HepG2 (cell line): ENCODE data around the gene TMEM62. TPM values are rescaled to one million over a fixed set of nuclear protein-coding genes. Genes with fewer than 3 reads are reported as not detected.
A peak's percentile ranks its signal among the peaks of the same experiment; 100 is the strongest.

Experiments
- BRD4 ChIP-seq: sonication (generic); formaldehyde crosslinking; IDR thresholded peaks from 2 replicates; pipeline ENCODE4 v1.4.0; 2020; ENCODE audit warnings: missing genetic modification reagents
- CBX5 ChIP-seq: sonication (generic); formaldehyde crosslinking; IDR thresholded peaks from 2 replicates; pipeline ENCODE4 v1.4.0; 2020; ENCODE audit warnings: missing genetic modification reagents, borderline replicate concordance
- DNMT1 ChIP-seq: sonication (generic); formaldehyde crosslinking; IDR thresholded peaks from 2 replicates; pipeline ENCODE4 v1.5.1; 2020; ENCODE audit warnings: mild to moderate bottlenecking, missing genetic modification reagents
- FOXA3 ChIP-seq: IDR thresholded peaks from 2 replicates; pipeline ENCODE4 v1.6.1; 2016; ENCODE audit warnings: missing genetic modification reagents, missing compliant biosample characterization
- FOXJ3 ChIP-seq: sonication (generic); formaldehyde crosslinking; IDR thresholded peaks from 2 replicates; pipeline ENCODE4 v1.4.0; 2020; ENCODE audit warnings: missing genetic modification reagents, mild to moderate bottlenecking, borderline replicate concordance
- HHEX ChIP-seq: IDR thresholded peaks from 2 replicates; pipeline ENCODE4 v1.6.1; 2016; ENCODE audit warnings: control low read depth
- HIVEP1 ChIP-seq: sonication (generic); formaldehyde crosslinking; IDR thresholded peaks from 2 replicates; pipeline ENCODE4 v1.4.0; 2020; ENCODE audit warnings: mild to moderate bottlenecking, missing genetic modification reagents
- MATR3 ChIP-seq: sonication (generic); formaldehyde crosslinking; IDR thresholded peaks from 2 replicates; pipeline ENCODE4 v1.4.0; 2020; ENCODE audit warnings: missing genetic modification reagents
- NR1H2 ChIP-seq: sonication (generic); formaldehyde crosslinking; IDR thresholded peaks from 2 replicates; pipeline ENCODE4 v1.8.1; 2022; ENCODE audit warnings: low read depth, missing genetic modification reagents, borderline replicate concordance
- POLR2G ChIP-seq: fragments of 200-400 bp; formaldehyde crosslinking; IDR thresholded peaks from 2 replicates; pipeline ENCODE4 v1.6.1; 2018; ENCODE audit warnings: mild to moderate bottlenecking, low read depth, low read length, moderate library complexity
- RARG ChIP-seq: sonication (generic); formaldehyde crosslinking; IDR thresholded peaks from 2 replicates; pipeline ENCODE4 v1.4.0; 2020; ENCODE audit warnings: low read depth, mild to moderate bottlenecking, missing genetic modification reagents
- SP5 ChIP-seq: IDR thresholded peaks from 2 replicates; pipeline ENCODE4 v1.6.1; 2016; ENCODE audit warnings: low read depth, borderline replicate concordance
- TIGD3 ChIP-seq: sonication (generic); formaldehyde crosslinking; IDR thresholded peaks from 2 replicates; pipeline ENCODE4 v1.5.1; 2020; ENCODE audit warnings: mild to moderate bottlenecking, missing genetic modification reagents, borderline replicate concordance
- XRCC5 ChIP-seq: fragments of 200-400 bp; formaldehyde crosslinking; optimal IDR thresholded peaks from 2 replicates; pipeline ENCODE3; 2017; ENCODE audit warnings: mild to moderate bottlenecking, low read length
- ZNF44 ChIP-seq: sonication (generic); formaldehyde crosslinking; IDR thresholded peaks from 2 replicates; pipeline ENCODE4 v1.5.1; 2020; ENCODE audit warnings: mild to moderate bottlenecking, missing genetic modification reagents
- ZNF562 ChIP-seq: sonication (generic); formaldehyde crosslinking; IDR thresholded peaks from 2 replicates; pipeline ENCODE4 v1.8.0; 2022; ENCODE audit warnings: missing genetic modification reagents, borderline replicate concordance
- ZNF629 ChIP-seq: sonication (generic); formaldehyde crosslinking; conservative IDR thresholded peaks from 2 replicates; pipeline ENCODE4 v1.5.0; 2020; ENCODE audit warnings: missing genetic modification reagents
- ZNF713 ChIP-seq: sonication (generic); formaldehyde crosslinking; IDR thresholded peaks from 2 replicates; pipeline ENCODE4 v1.4.0; 2020; ENCODE audit warnings: mild to moderate bottlenecking, missing genetic modification reagents
- ZSCAN9 ChIP-seq: IDR thresholded peaks from 2 replicates; pipeline ENCODE4 v1.6.1; 2016; ENCODE audit warnings: borderline replicate concordance
- polyA plus RNA-seq, 8 experiments: library from polyadenylated mRNA; depleted of rRNA in 3 of 8; stranded (reverse) in 7 of 8; unstranded in 1 of 8; fragments of >200 nt; fragmentation: Illumina TruSeq in 4 of 8; extraction: Trizol in 4 of 8; gene quantifications; 2 replicates each; pipeline versions ENCODE4 v1.2.1 to v1.2.3, GENCODE V29; 2011 to 2016; ENCODE audit warnings: low read depth in 4 of 8, missing spikeins in 1 of 8, mixed read lengths in 1 of 8; ENCODE audit not compliant: insufficient read depth in 1 of 8
- total RNA-seq, 5 experiments: library from RNA; depleted of rRNA; stranded (reverse); fragments of >200 nt; fragmentation: Illumina TruSeq; extraction: Trizol; gene quantifications; 2 replicates each; pipeline ENCODE4 v1.2.3, GENCODE V29; 2016; ENCODE audit warnings: low read depth in 1 of 5
- TF ChIP-seq, protein P1 (sequence below): sonication (generic); formaldehyde crosslinking; IDR thresholded peaks from 2 replicates; pipeline ENCODE4 v1.4.0; 2020; ENCODE audit warnings: missing genetic modification reagents
- TF ChIP-seq, protein P2 (sequence below): sonication (generic); formaldehyde crosslinking; IDR thresholded peaks from 2 replicates; pipeline ENCODE4 v1.5.1; 2020; ENCODE audit warnings: mild to moderate bottlenecking, missing genetic modification reagents, moderate library complexity
- TF ChIP-seq, protein P3 (sequence below): sonication (generic); formaldehyde crosslinking; IDR thresholded peaks from 2 replicates; pipeline ENCODE4 v1.5.0; 2020; ENCODE audit warnings: missing genetic modification reagents
- TF ChIP-seq, protein P4 (sequence below): sonication (generic); formaldehyde crosslinking; IDR thresholded peaks from 2 replicates; pipeline ENCODE4 v1.4.0; 2020; ENCODE audit warnings: missing genetic modification reagents

TMEM62 gene
- total and polyA plus RNA-seq, 2 of the 13 experiments (the other 11 are each of a cell fraction or from before 2014, with no cell fraction given) = 14.2 to 20.9 TPM

DNA sequence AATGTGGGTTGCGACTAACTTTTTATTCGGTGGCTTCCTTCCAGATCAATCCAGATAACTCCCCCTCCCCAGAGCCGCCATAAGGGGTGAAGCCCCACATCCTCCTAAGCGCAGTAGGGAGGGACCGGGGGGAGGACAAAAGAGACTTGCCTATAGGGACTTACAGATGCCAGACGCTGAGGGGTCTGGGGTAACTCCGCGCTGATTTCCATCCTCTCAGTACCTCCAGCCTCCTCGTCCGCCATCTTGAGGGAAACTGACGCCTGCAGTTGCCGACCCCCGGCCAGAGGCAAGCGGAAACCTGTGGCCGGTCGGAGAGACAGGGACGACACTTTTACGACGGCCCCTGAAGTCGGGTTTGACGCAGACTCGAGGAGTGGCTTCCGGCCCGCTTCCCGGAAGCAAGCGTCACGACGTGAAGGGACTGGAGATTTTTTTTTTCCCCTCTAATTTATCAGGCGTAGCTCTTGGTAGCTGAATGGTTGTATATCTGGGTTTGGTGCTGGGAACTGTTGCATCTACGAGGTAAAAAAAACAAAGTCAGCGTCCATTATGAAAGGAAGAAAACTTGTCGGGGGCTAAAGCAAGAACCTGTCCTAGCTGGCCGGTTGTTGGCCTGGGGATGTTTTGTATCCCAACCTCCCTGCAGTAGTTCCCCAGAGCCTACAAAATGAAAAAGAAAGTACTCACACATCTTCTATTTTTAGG, 27.5 kb upstream of the TMEM62 start, which contains the start of gene UBR1 (continued):
- no peak for TF ChIP-seq NR1H2 (CRISPR knock-in tag)
- no peak for TF ChIP-seq TIGD3
- TF ChIP-seq HIVEP1 = no peak
- TF ChIP-seq BRD4 (CRISPR knock-in tag) = no peak; the same call in 1 of the 2 replicates
- no peak for TF ChIP-seq ZSCAN9 (CRISPR knock-in tag)
- peak; percentile 61 for TF ChIP-seq FOXA3 (CRISPR knock-in tag)
- TF ChIP-seq RARG (CRISPR knock-in tag) = no peak
- TF ChIP-seq ZNF44 (CRISPR knock-in tag) = 0 out of 2 replicates have a peak, but pooled peaks have one; percentile 37
- TF ChIP-seq, protein P1, sequence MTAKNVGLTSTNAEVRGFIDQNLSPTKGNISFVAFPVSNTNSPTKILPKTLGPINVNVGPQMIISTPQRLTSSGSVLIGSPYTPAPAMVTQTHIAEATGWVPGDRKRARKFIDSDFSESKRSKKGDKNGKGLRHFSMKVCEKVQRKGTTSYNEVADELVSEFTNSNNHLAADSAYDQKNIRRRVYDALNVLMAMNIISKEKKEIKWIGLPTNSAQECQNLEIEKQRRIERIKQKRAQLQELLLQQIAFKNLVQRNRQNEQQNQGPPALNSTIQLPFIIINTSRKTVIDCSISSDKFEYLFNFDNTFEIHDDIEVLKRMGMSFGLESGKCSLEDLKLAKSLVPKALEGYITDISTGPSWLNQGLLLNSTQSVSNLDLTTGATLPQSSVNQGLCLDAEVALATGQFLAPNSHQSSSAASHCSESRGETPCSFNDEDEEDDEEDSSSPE (CRISPR knock-in tag) = peak; percentile 30; the same call in 1 of the 2 replicates
- TF ChIP-seq, protein P2, sequence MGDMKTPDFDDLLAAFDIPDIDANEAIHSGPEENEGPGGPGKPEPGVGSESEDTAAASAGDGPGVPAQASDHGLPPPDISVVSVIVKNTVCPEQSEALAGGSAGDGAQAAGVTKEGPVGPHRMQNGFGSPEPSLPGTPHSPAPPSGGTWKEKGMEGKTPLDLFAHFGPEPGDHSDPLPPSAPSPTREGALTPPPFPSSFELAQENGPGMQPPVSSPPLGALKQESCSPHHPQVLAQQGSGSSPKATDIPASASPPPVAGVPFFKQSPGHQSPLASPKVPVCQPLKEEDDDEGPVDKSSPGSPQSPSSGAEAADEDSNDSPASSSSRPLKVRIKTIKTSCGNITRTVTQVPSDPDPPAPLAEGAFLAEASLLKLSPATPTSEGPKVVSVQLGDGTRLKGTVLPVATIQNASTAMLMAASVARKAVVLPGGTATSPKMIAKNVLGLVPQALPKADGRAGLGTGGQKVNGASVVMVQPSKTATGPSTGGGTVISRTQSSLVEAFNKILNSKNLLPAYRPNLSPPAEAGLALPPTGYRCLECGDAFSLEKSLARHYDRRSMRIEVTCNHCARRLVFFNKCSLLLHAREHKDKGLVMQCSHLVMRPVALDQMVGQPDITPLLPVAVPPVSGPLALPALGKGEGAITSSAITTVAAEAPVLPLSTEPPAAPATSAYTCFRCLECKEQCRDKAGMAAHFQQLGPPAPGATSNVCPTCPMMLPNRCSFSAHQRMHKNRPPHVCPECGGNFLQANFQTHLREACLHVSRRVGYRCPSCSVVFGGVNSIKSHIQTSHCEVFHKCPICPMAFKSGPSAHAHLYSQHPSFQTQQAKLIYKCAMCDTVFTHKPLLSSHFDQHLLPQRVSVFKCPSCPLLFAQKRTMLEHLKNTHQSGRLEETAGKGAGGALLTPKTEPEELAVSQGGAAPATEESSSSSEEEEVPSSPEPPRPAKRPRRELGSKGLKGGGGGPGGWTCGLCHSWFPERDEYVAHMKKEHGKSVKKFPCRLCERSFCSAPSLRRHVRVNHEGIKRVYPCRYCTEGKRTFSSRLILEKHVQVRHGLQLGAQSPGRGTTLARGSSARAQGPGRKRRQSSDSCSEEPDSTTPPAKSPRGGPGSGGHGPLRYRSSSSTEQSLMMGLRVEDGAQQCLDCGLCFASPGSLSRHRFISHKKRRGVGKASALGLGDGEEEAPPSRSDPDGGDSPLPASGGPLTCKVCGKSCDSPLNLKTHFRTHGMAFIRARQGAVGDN (CRISPR knock-in tag) = peak; percentile 83
- no peak for TF ChIP-seq ZNF562
- TF ChIP-seq HHEX (CRISPR knock-in tag) = no peak
- TF ChIP-seq, protein P3, sequence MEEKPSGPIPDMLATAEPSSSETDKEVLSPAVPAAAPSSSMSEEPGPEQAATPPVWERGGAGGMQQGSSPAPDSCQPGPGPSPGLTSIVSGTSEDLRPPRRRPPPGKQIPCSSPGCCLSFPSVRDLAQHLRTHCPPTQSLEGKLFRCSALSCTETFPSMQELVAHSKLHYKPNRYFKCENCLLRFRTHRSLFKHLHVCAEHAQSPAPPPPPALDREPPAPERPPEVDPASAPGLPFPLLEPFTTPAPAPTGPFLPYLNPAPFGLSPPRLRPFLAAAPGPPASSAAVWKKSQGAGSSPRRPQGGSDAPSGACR (CRISPR knock-in tag) = no peak
- no peak for TF ChIP-seq DNMT1 (CRISPR knock-in tag)
- TF ChIP-seq POLR2G = peak; percentile 93
- TF ChIP-seq ZNF629 (CRISPR knock-in tag) = no peak; the same call in 1 of the 2 replicates
- 0 out of 2 replicates have a peak, but pooled peaks have one; percentile 28 for TF ChIP-seq CBX5 (CRISPR knock-in tag)
- no peak for TF ChIP-seq SP5 (CRISPR knock-in tag)
- TF ChIP-seq, protein P4, sequence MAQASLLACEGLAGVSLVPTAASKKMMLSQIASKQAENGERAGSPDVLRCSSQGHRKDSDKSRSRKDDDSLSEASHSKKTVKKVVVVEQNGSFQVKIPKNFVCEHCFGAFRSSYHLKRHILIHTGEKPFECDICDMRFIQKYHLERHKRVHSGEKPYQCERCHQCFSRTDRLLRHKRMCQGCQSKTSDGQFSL (CRISPR knock-in tag) = no peak
- no peak for TF ChIP-seq MATR3
- no peak for TF ChIP-seq XRCC5
- TF ChIP-seq FOXJ3 (CRISPR knock-in tag) = no peak; the same call in 1 of the 2 replicates
- no peak for TF ChIP-seq ZNF713 (CRISPR knock-in tag)
